ENCODE data around the gene ZNF511. TPM values are rescaled to one million over a fixed set of nuclear protein-coding genes. Genes with fewer than 3 reads are reported as not detected.

The ZNF511 gene
- total RNA-seq, 1 experiment from 2014 or later, result 89.4 TPM

GRCh38 chr10:133260895-133261725, 47.6 kb upstream of the ZNF511 start:
- Histone ChIP-seq H2BK20ac (ENCODE audit: low read depth, low read length, poor library complexity, severe bottlenecking) (no peak overlapping the region), H2AFZ (ENCODE audit: low read length) (no peak overlapping the region), H3K79me1 (ENCODE audit: insufficient read depth, low read depth, low read length, poor library complexity, severe bottlenecking) (no peaks in the 10 kb centered on the region), H2BK120ac (ENCODE audit: low read depth, low read length, poor library complexity, severe bottlenecking) (no peak overlapping the region), H4K5ac (ENCODE audit: insufficient read length, low read depth, low read length) (no peak overlapping the region), H2AK5ac (ENCODE audit: insufficient read length, low read length) (no peak overlapping the region), H3K9ac (ENCODE audit: extremely low read depth, insufficient read length, low read length) (no peak overlapping the region), H3T11ph (ENCODE audit: low read length) (no peak overlapping the region), H4K8ac (replicated peaks; ENCODE audit: insufficient read length, low read depth, low read length) (no peak overlapping the region), H3K23me2 (ENCODE audit: insufficient read length, low read depth, low read length, poor library complexity, severe bottlenecking) (peaks cover 7% of the 10 kb centered on the region), H3K27me3 (ENCODE audit: insufficient read depth, low read length) (no peaks in the 10 kb centered on the region; the same call in 1 of the 2 replicates), H3K4me1 (ENCODE audit: insufficient read depth, low read length) (no peaks in the 10 kb centered on the region), H3K4ac (ENCODE audit: low read depth, low read length) (no peak overlapping the region), H3K23ac (ENCODE audit: insufficient read length, low read depth, low read length) (no peak overlapping the region), H2BK15ac (ENCODE audit: low read depth, low read length) (no peak overlapping the region), H4K20me1 (ENCODE audit: control insufficient read depth, insufficient read depth, insufficient read length) (peaks cover 3% of the 10 kb centered on the region), H3K9me3 (ENCODE audit: control insufficient read depth, low read depth, low read length) (no peaks in the 10 kb centered on the region), H3K4me2 (ENCODE audit: insufficient read depth, insufficient read length, low read length) (peak overlapping the region; percentile 47), H3K56ac (ENCODE audit: insufficient read length, low read depth, low read length) (no peak overlapping the region), H3K27ac (ENCODE audit: insufficient read length, low read depth, low read length) (no peak overlapping the region), H2BK12ac (ENCODE audit: insufficient read length, low read depth, low read length) (no peak overlapping the region), H3K79me2 (ENCODE audit: insufficient read depth, low read length) (no peaks in the 10 kb centered on the region), H3K14ac (ENCODE audit: insufficient read depth, low read length) (no peak overlapping the region; the same call in 1 of the 2 replicates), H2BK5ac (ENCODE audit: insufficient read length, low read length) (no peak overlapping the region), H4K91ac (ENCODE audit: insufficient read length, low read depth, low read length) (no peak overlapping the region), H3K18ac (ENCODE audit: insufficient read length, low read depth, low read length) (no peak overlapping the region)
- no CpG with 5 or more reads among the region's 50 CpGs for WGBS (ENCODE audit: extremely low coverage, insufficient read length, low lambda C conversion rate)
- Mint-ChIP-seq H3K9me3 (no peaks in the 10 kb centered on the region), H3K27me3 (ENCODE audit: low read depth) (peaks cover 19% of the 10 kb centered on the region), H3K4me1 (peaks cover 11 to 28% of the 10 kb centered on the region in 2 experiments), H3K27ac (no peak overlapping the region; a peak in 1 of 7 replicates), H3K4me3 (peak overlapping the region; percentile 66 to 76), H3K36me3 (ENCODE audit: insufficient read depth in 1 of 3, low read depth in 3 of 3) (no peaks in the 10 kb centered on the region)
- TF ChIP-seq CTCF (conservative IDR thresholded peaks at IDR 0.05), result no peak
- DNase-seq, result no peak
